Endothelial cell of umbilical vein (primary cell): ENCODE data around the gene KRT33B. TPM values are rescaled to one million over a fixed set of nuclear protein-coding genes. Genes with fewer than 3 reads are reported as not detected.

Experiments used
- Bru-seq: library from RNA; stranded (reverse); fragments of 400-500 nt; gene quantifications from one replicate; lab custom pipeline; 2021; lab: Mats Ljungman, UMichigan
- BruChase-seq, 2 experiments: library from RNA; stranded (reverse); fragments of 400-500 nt; gene quantifications; one replicate each; lab custom pipeline; 2021; lab: Mats Ljungman, UMichigan
- BruUV-seq: library from RNA; stranded (reverse); fragments of 400-500 nt; replicated peaks from 2 replicates; lab custom pipeline; 2021; lab: Mats Ljungman, UMichigan
- CTCF ChIA-PET: fragments of 300-600, 350-600 bp; sonication (Branson Sonifier 250); formaldehyde crosslinking; loops from one replicate; lab custom pipeline; 2021; ENCODE audit warnings: antibody characterized with exemption, inconsistent platforms; lab: Charles Lee
- POLR2A ChIA-PET: fragments of 300-600, 350-600 bp; sonication (Branson Sonifier 250); formaldehyde crosslinking; loops from one replicate; lab custom pipeline; 2021; ENCODE audit warnings: antibody characterized with exemption, inconsistent platforms; lab: Charles Lee
- DNase-seq: peaks from one replicate; pipeline ENCODE4 v3.0.0-alpha.2; 2011; ENCODE audit warnings: low read depth, low spot score
- FAIRE-seq: peaks from 2 replicates; lab custom pipeline; 2011; peaks lifted over from hg19 to GRCh38; lab: Jason Lieb, UNC
- H2AFZ ChIP-seq: 2 replicates; pipeline ENCODE4 v1.6.0; 2012; ENCODE audit warnings: low read depth, low read length, control low read depth, inconsistent platforms
- H3K27ac ChIP-seq: 2 replicates; pipeline ENCODE4 v1.5.1; 2011; ENCODE audit warnings: low read depth, mild to moderate bottlenecking, control low read depth, low read length, moderate library complexity; ENCODE audit not compliant: insufficient read depth
- H3K27me3 ChIP-seq, 2 experiments: 2 replicates each; pipeline versions ENCODE4 v1.6.0 to v1.6.1; 2011; ENCODE audit warnings: low read length in 2 of 2, mixed read lengths in 1 of 2; ENCODE audit not compliant: control insufficient read depth in 2 of 2, insufficient read depth in 2 of 2
- H3K36me3 ChIP-seq, 2 experiments: 2 replicates in 1 of 2; 3 replicates in 1 of 2; pipeline ENCODE4 v1.5.1; 2011; ENCODE audit warnings: low read length in 2 of 2, mild to moderate bottlenecking in 1 of 2, moderate library complexity in 1 of 2; ENCODE audit not compliant: control insufficient read depth in 2 of 2, insufficient read depth in 2 of 2; ENCODE audit errors: extremely low read depth in 1 of 2
- H3K4me1 ChIP-seq: 3 replicates; pipeline ENCODE4 v1.5.1; 2011; ENCODE audit warnings: mild to moderate bottlenecking, low read length; ENCODE audit not compliant: control insufficient read depth, insufficient read depth; ENCODE audit errors: extremely low read depth
- H3K4me2 ChIP-seq: 2 replicates; pipeline ENCODE4 v1.6.1; 2011; ENCODE audit warnings: low read length, control low read depth, mixed read lengths; ENCODE audit not compliant: insufficient read depth
- H3K4me3 ChIP-seq, 3 experiments: fragments of 200-600 bp in 1 of 3; sonication (generic), shearing (Covaris generic) in 1 of 3; replicated peaks in 1 of 3; 2 replicates each; pipeline ENCODE4 v1.5.1; 2011 to 2016; ENCODE audit warnings: control low read depth in 3 of 3, low read length in 3 of 3, mild to moderate bottlenecking in 2 of 3, inconsistent platforms in 1 of 3, low read depth in 1 of 3, moderate library complexity in 1 of 3; ENCODE audit not compliant: insufficient read depth in 1 of 3
- H3K79me2 ChIP-seq: 2 replicates; pipeline ENCODE4 v1.6.0; 2012; ENCODE audit warnings: low read length, inconsistent platforms; ENCODE audit not compliant: control insufficient read depth, insufficient read depth
- H3K9ac ChIP-seq: replicated peaks from 2 replicates; pipeline ENCODE3; 2011; ENCODE audit warnings: low read length, control low read depth; ENCODE audit not compliant: insufficient read depth; ENCODE audit errors: extremely low read depth
- H3K9me1 ChIP-seq: replicated peaks from 3 replicates; pipeline ENCODE4 v1.6.0; 2011; ENCODE audit warnings: mild to moderate bottlenecking, low read length; ENCODE audit not compliant: control insufficient read depth, insufficient read depth; ENCODE audit errors: extremely low read depth
- H3K9me3 ChIP-seq: replicated peaks from 2 replicates; pipeline ENCODE4 v1.5.1; 2012; ENCODE audit warnings: low read length, inconsistent platforms; ENCODE audit not compliant: control insufficient read depth, insufficient read depth
- H4K20me1 ChIP-seq: replicated peaks from 2 replicates; pipeline ENCODE3; 2011; ENCODE audit warnings: mild to moderate bottlenecking, low read length; ENCODE audit not compliant: control insufficient read depth, insufficient read depth; ENCODE audit errors: extremely low read depth
- CTCF ChIP-seq, 2 donors: IDR thresholded peaks; 1 replicate in 1 of 2; 2 replicates in 1 of 2; pipeline ENCODE4 v1.5.1; 2011; ENCODE audit warnings: low read length in 2 of 2, mild to moderate bottlenecking in 2 of 2, moderate library complexity in 2 of 2, control low read depth in 1 of 2, inconsistent platforms in 1 of 2, low read depth in 1 of 2; ENCODE audit not compliant: insufficient read depth in 1 of 2; ENCODE audit errors: extremely low read depth in 1 of 2
- EZH2 ChIP-seq: IDR thresholded peaks from 2 replicates; pipeline ENCODE4 v1.6.1; 2012; ENCODE audit warnings: borderline replicate concordance, low read depth, mild to moderate bottlenecking, moderate library complexity, low read length, inconsistent platforms; ENCODE audit not compliant: severe bottlenecking
- FOS ChIP-seq: IDR thresholded peaks from 2 replicates; pipeline ENCODE4 v1.6.1; 2011; ENCODE audit warnings: mild to moderate bottlenecking, low read length, moderate library complexity, borderline replicate concordance; ENCODE audit not compliant: insufficient read depth
- GATA2 ChIP-seq: IDR thresholded peaks from 2 replicates; pipeline ENCODE4 v1.7.0; 2011; ENCODE audit warnings: low read depth, mild to moderate bottlenecking, moderate library complexity, mixed read lengths, low read length; ENCODE audit not compliant: insufficient read length, insufficient read depth
- JUN ChIP-seq: IDR thresholded peaks from 2 replicates; pipeline ENCODE4 v1.6.1; 2011; ENCODE audit warnings: borderline replicate concordance, low read depth; ENCODE audit not compliant: insufficient read length, insufficient read depth
- MAX ChIP-seq: IDR thresholded peaks from 2 replicates; pipeline ENCODE4 v1.6.1; 2011; ENCODE audit not compliant: insufficient read depth, insufficient read length
- MYC ChIP-seq: IDR thresholded peaks from one replicate; pipeline ENCODE4 v1.6.1; 2011; ENCODE audit warnings: mild to moderate bottlenecking, low read depth, low read length
- POLR2A ChIP-seq: IDR thresholded peaks from 2 replicates; pipeline ENCODE4 v1.6.1; 2012; ENCODE audit warnings: low read depth, mild to moderate bottlenecking, control low read depth, low read length
- POLR2AphosphoS5 ChIP-seq: IDR thresholded peaks from 2 replicates; pipeline ENCODE4 v1.6.1; 2012; ENCODE audit warnings: low read depth, mild to moderate bottlenecking, control low read depth, low read length, moderate library complexity; ENCODE audit not compliant: insufficient read depth
- dilution Hi-C: fragments of 300-500 bp; cut with MboI; formaldehyde crosslinking; loops from one replicate; pipeline ENCODE4 v1.15.0; 2019; ENCODE audit warnings: low sequenced_read_pairs; ENCODE audit not compliant: extremely low pct_ligation_motif_present
- intact Hi-C: fragments of 100-400 bp; cut with micrococcal nuclease; formaldehyde crosslinking; loops from one replicate; pipeline ENCODE4 v1.10.0; 2022
- long read RNA-seq: library from polyadenylated mRNA; stranded (forward); transcript quantifications from one replicate; pipeline ENCODE4 v2.0.0, GENCODE V29; 2021
- polyA minus RNA-seq, 3 experiments: library from RNA; depleted of rRNA, polyadenylated mRNA; stranded (reverse); fragments of >200 nt; gene quantifications; 1 replicate in 1 of 3; 2 replicates in 2 of 3; pipeline ENCODE4 v1.2.3, GENCODE V29; 2011
- polyA plus RNA-seq, 4 experiments: library from polyadenylated mRNA; depleted of rRNA in 3 of 4; stranded (reverse) in 3 of 4; unstranded in 1 of 4; fragments of >200 nt; gene quantifications; 2 replicates each; pipeline versions ENCODE4 v1.2.1 to v1.2.3, GENCODE V29; 2011 to 2012; ENCODE audit warnings: missing spikeins in 1 of 4
- total RNA-seq: library from RNA; stranded (reverse); gene quantifications from 2 replicates; pipeline ENCODE4 v1.2.3, GENCODE V29; 2021

Gene KRT33B
- total RNA-seq (not detected in 2 replicates), polyA plus RNA-seq (not detected in 2 replicates), polyA minus RNA-seq (not detected in 2 replicates), Bru-seq, nascent RNA (not detected), BruChase-seq, experiment 1, labeled RNA remaining after a 6-hour chase (not detected), BruChase-seq, experiment 2, labeled RNA remaining after a 2-hour chase (not detected)
- not detected in 2 replicates for polyA plus RNA-seq (2011; cell fraction: cytosol; rRNA removed)
- not detected in 2 replicates for polyA plus RNA-seq (2011; cell fraction: nucleus; rRNA removed)
- polyA plus RNA-seq (2012) = not detected in 2 replicates
- polyA minus RNA-seq (2011; cell fraction: cytosol; rRNA and poly(A)+ RNA removed) = not detected
- polyA minus RNA-seq (2011; cell fraction: nucleus; rRNA and poly(A)+ RNA removed) = not detected in 2 replicates
- long read RNA-seq = 0 reads

GRCh38 chr17:41369713-41370112, at the start of gene KRT33B:
Gene KRT33B, minus strand, starts transcription at chr17:41369813. Its CDS starts 63 bp downstream, at chr17:41369750.
- Histone ChIP-seq H3K4me3 (no peak within 1 kb of the TSS), H2AFZ (no peak within 1 kb of the TSS), H3K9ac (no peak within 1 kb of the TSS), H4K20me1 (no peaks in the 10 kb centered on the region), H3K79me2 (no peaks in the 10 kb centered on the region), H3K27me3 (no peaks in the 10 kb centered on the region), H3K9me1 (no peaks in the 10 kb centered on the region), H3K4me1 (no peaks in the 10 kb centered on the region), H3K27ac (no peak within 1 kb of the TSS), H3K36me3 (no peaks in the 10 kb centered on the region), H3K9me3 (no peaks in the 10 kb centered on the region), H3K4me2 (no peak within 1 kb of the TSS)
- dilution Hi-C loops = no loop called here
- BruUV-seq = no TSS peak
- intact Hi-C loops = no loop called here
- DNase-seq (no peak), FAIRE-seq (no peak)
- TF ChIP-seq POLR2AphosphoS5 (no peak), GATA2 (no peak), JUN (no peak), POLR2A (no peak), EZH2 (no peak), CTCF (IDR thresholded peaks at IDR 0.05; ENCODE audit: extremely low read depth in 1 of 2, insufficient read depth in 1 of 2, low read depth in 1 of 2, low read length in 2 of 2) (no peak), MAX (no peak), FOS (no peak), MYC (no peak)
- POLR2A ChIA-PET = no interaction called here
- CTCF ChIA-PET = interaction anchor here (1.4 to 1.6 kb wide), 3 partner anchors 12 to 279 kb away, joined by 3 to 4 read pairs (median 3); no protein-coding TSS in a partner anchor
